ENCODE measurements around the gene BCL2L13.

- TF ChIP-seq CTCF (conservative IDR thresholded peaks at IDR 0.05 in 1 of 2, IDR thresholded peaks at IDR 0.05 in 1 of 2; ENCODE audit: extremely low read depth in 1 of 2, insufficient read depth in 1 of 2, low read depth in 1 of 2, low read length in 2 of 2) (no peak), EZH2 (IDR thresholded peaks at IDR 0.05; ENCODE audit: borderline replicate concordance, low read length) (no peak)
Observed at GRCh38 chr22:17638432-17639246, at the start of gene BCL2L13.
